WTC11 (cell line): ENCODE measurements around the gene TAOK3. TPM values are rescaled to one million over a fixed set of nuclear protein-coding genes. Genes with fewer than 3 reads are reported as not detected.

Experiments used
- ATAC-seq: fragments of 200-7000 bp; cut with Tn5 transposase; 2 replicates; pipeline ENCODE4 v1.10.0; 2021; ENCODE audit warnings: mild to moderate bottlenecking, moderate library complexity
- CTCF ChIA-PET: fragments of 300-600 bp; sonication (Branson Sonifier 250); formaldehyde crosslinking; loops from one replicate; lab custom pipeline; 2021; ENCODE audit warnings: antibody characterized with exemption; lab: Charles Lee
- POLR2A ChIA-PET: fragments of 350-600 bp; sonication (Branson Sonifier 250); formaldehyde crosslinking; loops from one replicate; lab custom pipeline; 2021; ENCODE audit warnings: antibody characterized with exemption; lab: Charles Lee
- DNase-seq: peaks from one replicate; pipeline ENCODE4 v3.0.0; 2021; ENCODE audit warnings: low spot score
- H3K27ac Mint-ChIP-seq: 2 replicates; pipeline ENCODE4 v1.8.0; 2021; ENCODE audit warnings: mixed read lengths
- H3K27me3 Mint-ChIP-seq: 2 replicates; pipeline ENCODE4 v1.8.0; 2021; ENCODE audit warnings: low read depth, mild to moderate bottlenecking, moderate library complexity, mixed read lengths
- H3K36me3 Mint-ChIP-seq: 2 replicates; pipeline ENCODE4 v1.8.0; 2021; ENCODE audit warnings: mixed read lengths
- H3K4me1 Mint-ChIP-seq: 2 replicates; pipeline ENCODE4 v1.8.0; 2022; ENCODE audit warnings: mixed read lengths
- H3K4me3 Mint-ChIP-seq: 2 replicates; pipeline ENCODE4 v1.8.0; 2021; ENCODE audit warnings: mild to moderate bottlenecking, moderate library complexity, mixed read lengths
- H3K9me3 Mint-ChIP-seq: 2 replicates; pipeline ENCODE4 v1.8.0; 2021; ENCODE audit warnings: mixed read lengths
- E2F1 ChIP-seq: sonication (generic); formaldehyde crosslinking; IDR thresholded peaks from 2 replicates; pipeline ENCODE4 v1.8.0; 2022; ENCODE audit warnings: mild to moderate bottlenecking, missing genetic modification reagents
- E2F4 ChIP-seq: sonication (generic); formaldehyde crosslinking; IDR thresholded peaks from 2 replicates; pipeline ENCODE4 v1.8.1; 2022; ENCODE audit warnings: low read depth, mild to moderate bottlenecking, moderate library complexity, missing genetic modification reagents, borderline replicate concordance
- ETV6 ChIP-seq: sonication (generic); formaldehyde crosslinking; IDR thresholded peaks from 2 replicates; pipeline ENCODE4 v1.8.1; 2022; ENCODE audit warnings: mild to moderate bottlenecking, missing genetic modification reagents
- FOXK1 ChIP-seq: sonication (generic); formaldehyde crosslinking; IDR thresholded peaks from 2 replicates; pipeline ENCODE4 v1.8.0; 2022; ENCODE audit warnings: mild to moderate bottlenecking, moderate library complexity, missing genetic modification reagents
- GRHL2 ChIP-seq: fragments of 250-450 bp; sonication (Bioruptor Pico); IDR thresholded peaks from 2 replicates; pipeline ENCODE4 v1.8.0; 2022; ENCODE audit warnings: mild to moderate bottlenecking, moderate library complexity; ENCODE audit not compliant: insufficient replicate concordance, severe bottlenecking
- HMGA2 ChIP-seq: fragments of 250-450 bp; sonication (Bioruptor Pico); IDR thresholded peaks from 2 replicates; pipeline ENCODE4 v1.4.0; 2021; ENCODE audit warnings: mild to moderate bottlenecking, moderate library complexity
- HMGXB4 ChIP-seq: sonication (generic); formaldehyde crosslinking; IDR thresholded peaks from 2 replicates; pipeline ENCODE4 v1.8.1; 2023; ENCODE audit warnings: mild to moderate bottlenecking, moderate library complexity, missing genetic modification reagents
- IRF1 ChIP-seq: sonication (generic); formaldehyde crosslinking; IDR thresholded peaks from 2 replicates; pipeline ENCODE4 v1.8.0; 2023; ENCODE audit warnings: missing genetic modification reagents
- KAT7 ChIP-seq: sonication (generic); formaldehyde crosslinking; IDR thresholded peaks from 2 replicates; pipeline ENCODE4 v1.8.1; 2023; ENCODE audit warnings: missing genetic modification reagents, mild to moderate bottlenecking, borderline replicate concordance
- NFE2L1 ChIP-seq: sonication (generic); formaldehyde crosslinking; IDR thresholded peaks from 2 replicates; pipeline ENCODE4 v1.8.1; 2023; ENCODE audit warnings: missing genetic modification reagents
- NR3C1 ChIP-seq: sonication (generic); formaldehyde crosslinking; conservative IDR thresholded peaks from 2 replicates; pipeline ENCODE4 v1.8.1; 2023; ENCODE audit warnings: low read depth, mild to moderate bottlenecking, missing genetic modification reagents
- RELA ChIP-seq: sonication (generic); formaldehyde crosslinking; IDR thresholded peaks from 2 replicates; pipeline ENCODE4 v1.8.1; 2022; ENCODE audit warnings: missing genetic modification reagents, mild to moderate bottlenecking, borderline replicate concordance
- RORB ChIP-seq: fragments of 250-450 bp; sonication (Bioruptor Pico); IDR thresholded peaks from 2 replicates; pipeline ENCODE4 v1.9.0; 2021; ENCODE audit warnings: mild to moderate bottlenecking
- SOX15 ChIP-seq: fragments of 250-450 bp; sonication (Bioruptor Pico); IDR thresholded peaks from 2 replicates; pipeline ENCODE4 v1.9.0; 2021; ENCODE audit warnings: mild to moderate bottlenecking
- STAT6 ChIP-seq: sonication (generic); formaldehyde crosslinking; conservative IDR thresholded peaks from 2 replicates; pipeline ENCODE4 v1.8.1; 2023; ENCODE audit warnings: mild to moderate bottlenecking, low read depth, missing genetic modification reagents, moderate library complexity
- TCF7 ChIP-seq: sonication (generic); formaldehyde crosslinking; IDR thresholded peaks from 2 replicates; pipeline ENCODE4 v1.8.0; 2022; ENCODE audit warnings: mild to moderate bottlenecking, low read depth, missing genetic modification reagents, moderate library complexity
- USF1 ChIP-seq: sonication (generic); formaldehyde crosslinking; IDR thresholded peaks from 2 replicates; pipeline ENCODE4 v1.8.0; 2022; ENCODE audit warnings: mild to moderate bottlenecking, missing genetic modification reagents
- USF2 ChIP-seq: sonication (generic); formaldehyde crosslinking; IDR thresholded peaks from 2 replicates; pipeline ENCODE4 v1.8.1; 2023; ENCODE audit warnings: mild to moderate bottlenecking, missing genetic modification reagents, moderate library complexity
- ZNF138 ChIP-seq: sonication (generic); formaldehyde crosslinking; conservative IDR thresholded peaks from 2 replicates; pipeline ENCODE4 v1.8.1; 2022; ENCODE audit warnings: mild to moderate bottlenecking, moderate library complexity, missing genetic modification reagents
- ZNF219 ChIP-seq: sonication (generic); formaldehyde crosslinking; IDR thresholded peaks from 2 replicates; pipeline ENCODE4 v1.8.0; 2023; ENCODE audit warnings: missing genetic modification reagents, mild to moderate bottlenecking, borderline replicate concordance
- ZNF281 ChIP-seq: sonication (generic); formaldehyde crosslinking; IDR thresholded peaks from 2 replicates; pipeline ENCODE4 v1.8.0; 2023; ENCODE audit warnings: mild to moderate bottlenecking, missing genetic modification reagents
- total RNA-seq: library from RNA; stranded (reverse); gene quantifications from 3 replicates; pipeline ENCODE4 v1.2.3, GENCODE V29; 2021

The TAOK3 gene
- total RNA-seq, 1 experiment from 2014 or later, result 13.0 TPM

- TF ChIP-seq E2F1 (CRISPR knock-in tag), result no peak
- no peak for TF ChIP-seq GRHL2 (CRISPR knock-in tag)
- no peak for TF ChIP-seq E2F4
- TF ChIP-seq NFE2L1, result no peak
- no peak for TF ChIP-seq STAT6
- no peak for TF ChIP-seq USF2
- no peak for TF ChIP-seq ZNF281 (CRISPR knock-in tag)
Measured at GRCh38 chr12:118151755-118152154, 221.0 kb downstream of the TAOK3 start (continued).

- H3K27ac Mint-ChIP-seq, result peak overlapping the region; percentile 36
- ATAC-seq (no peak), DNase-seq (no peak)
- no peak overlapping the region for H3K4me3 Mint-ChIP-seq
- POLR2A ChIA-PET, result no interaction called here
- CTCF ChIA-PET, result interaction anchor here (2.0 kb wide), 1 partner anchor 226 kb away, joined by 5 read pairs; the partner anchor contains the start of gene SUDS3
- no peaks in the 10 kb centered on the region for H3K4me1 Mint-ChIP-seq
- no peaks in the 10 kb centered on the region; the same call in 1 of the 2 replicates for H3K27me3 Mint-ChIP-seq
- peaks cover 18% of the 10 kb centered on the region for H3K36me3 Mint-ChIP-seq
- H3K9me3 Mint-ChIP-seq, result no peaks in the 10 kb centered on the region
- TF ChIP-seq ZNF219 (CRISPR knock-in tag) (no peak), TCF7 (CRISPR knock-in tag) (no peak), ZNF138 (no peak), IRF1 (CRISPR knock-in tag) (no peak), USF1 (CRISPR knock-in tag) (no peak), NR3C1 (CRISPR knock-in tag) (no peak), RORB (no peak), KAT7 (CRISPR knock-in tag) (no peak), HMGA2 (CRISPR knock-in tag) (no peak), HMGXB4 (no peak), ETV6 (CRISPR knock-in tag) (no peak), FOXK1 (no peak), RELA (no peak), SOX15 (CRISPR knock-in tag) (no peak)
Measured at GRCh38 chr12:118150625-118151024, 222.1 kb downstream of the TAOK3 start.
